Epidermal melanocyte (primary cell): Measurements from ENCODE around the gene PLEKHD1.

Experiments used
- DNase-seq: peaks from one replicate; pipeline ENCODE4 v3.0.0; 2011; ENCODE audit warnings: low spot score; ENCODE audit not compliant: insufficient read length

The PLEKHD1 gene

DNA sequence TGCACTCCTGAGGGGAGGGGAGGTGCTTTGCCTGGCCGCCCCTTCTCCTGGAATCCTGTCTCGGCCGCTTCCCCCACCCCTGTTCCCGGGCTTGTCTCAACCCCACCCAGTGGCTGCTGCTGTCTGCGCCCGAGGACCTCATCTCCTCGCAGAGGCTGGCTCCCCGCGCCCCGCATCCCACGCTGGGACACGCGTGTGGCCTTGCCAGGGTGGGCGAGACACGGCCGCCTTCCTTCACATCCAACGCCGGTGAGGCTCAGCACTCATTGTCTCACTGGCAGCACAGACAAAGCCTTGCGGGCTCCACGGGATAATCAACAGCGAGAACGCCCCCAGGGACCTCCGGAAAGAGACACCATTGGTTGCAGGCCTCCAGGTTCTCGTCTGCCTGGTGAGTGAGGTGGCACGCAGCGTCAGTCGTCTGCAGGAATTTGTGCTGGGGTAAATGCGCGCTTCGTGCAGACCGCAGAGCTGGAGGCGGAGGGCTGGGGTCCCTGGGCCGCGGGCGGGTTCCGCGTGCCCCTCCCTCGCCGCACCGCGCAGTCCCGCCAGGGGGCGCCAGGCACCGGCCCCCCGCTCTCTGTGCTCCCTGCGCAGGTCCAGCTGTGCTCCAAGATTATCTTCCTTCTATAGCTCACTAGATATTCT, 63.3 kb downstream of the PLEKHD1 start:
- DNase-seq, result no peak

DNA sequence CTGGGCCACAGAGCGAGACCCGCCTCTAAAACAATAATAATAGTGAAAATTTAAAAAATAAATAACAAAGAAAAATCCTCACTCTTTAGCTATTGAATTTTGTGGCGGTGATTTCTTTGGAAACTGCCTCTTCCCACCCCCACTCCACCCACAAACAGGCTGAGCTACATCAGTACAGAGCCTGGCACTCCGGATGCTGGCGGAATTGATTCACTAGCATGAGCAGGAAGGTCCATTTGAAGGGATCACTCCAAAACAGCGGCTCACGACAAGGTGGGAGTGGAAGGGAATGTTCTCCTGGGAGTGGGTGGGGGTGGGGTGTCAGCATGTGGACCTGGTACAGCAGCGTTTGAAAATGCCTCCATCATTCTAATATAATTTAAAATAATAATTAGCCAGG, 64.0 kb downstream of the PLEKHD1 start:
- DNase-seq, result no peak

DNA sequence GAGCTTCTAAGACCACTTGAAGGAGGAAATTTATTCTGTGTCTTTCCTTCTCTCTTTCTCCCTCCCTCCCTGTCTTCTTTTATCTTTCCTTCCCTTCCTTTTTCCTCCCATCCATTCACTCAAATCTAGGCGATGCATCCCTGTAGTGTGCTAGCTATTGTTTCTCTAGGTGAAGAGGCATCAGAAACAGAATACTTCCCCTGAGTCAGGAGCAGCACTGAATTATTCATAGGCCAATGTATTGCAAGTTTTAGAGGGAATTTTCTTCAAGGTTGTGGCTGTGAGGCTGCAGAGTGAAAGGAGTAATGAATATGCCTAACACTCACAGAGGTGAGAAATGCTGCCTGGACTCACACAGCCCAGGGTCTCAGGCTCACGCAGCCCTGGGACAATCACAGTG, 67.0 kb downstream of the PLEKHD1 start:
- no peak for DNase-seq

DNA sequence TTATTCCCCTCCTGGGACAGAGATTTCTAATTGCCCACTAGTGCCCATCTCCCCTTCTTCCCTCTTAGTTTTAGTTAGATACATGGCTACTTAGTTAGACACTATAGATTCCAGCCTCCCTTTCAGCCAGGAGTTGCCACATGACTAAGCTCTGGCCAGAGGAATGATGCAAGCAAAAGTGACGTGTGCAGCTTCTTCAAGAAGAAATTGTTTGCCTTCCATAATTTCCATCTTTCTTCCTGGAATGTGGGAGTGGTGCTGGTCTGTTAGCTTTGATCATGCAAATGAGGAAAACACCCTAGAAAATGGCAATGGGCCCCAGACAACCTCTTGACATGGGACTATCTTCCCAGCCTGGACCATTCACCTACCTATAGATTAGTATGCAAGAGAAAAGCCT, 68.7 kb downstream of the PLEKHD1 start:
- DNase-seq, result no peak

DNA sequence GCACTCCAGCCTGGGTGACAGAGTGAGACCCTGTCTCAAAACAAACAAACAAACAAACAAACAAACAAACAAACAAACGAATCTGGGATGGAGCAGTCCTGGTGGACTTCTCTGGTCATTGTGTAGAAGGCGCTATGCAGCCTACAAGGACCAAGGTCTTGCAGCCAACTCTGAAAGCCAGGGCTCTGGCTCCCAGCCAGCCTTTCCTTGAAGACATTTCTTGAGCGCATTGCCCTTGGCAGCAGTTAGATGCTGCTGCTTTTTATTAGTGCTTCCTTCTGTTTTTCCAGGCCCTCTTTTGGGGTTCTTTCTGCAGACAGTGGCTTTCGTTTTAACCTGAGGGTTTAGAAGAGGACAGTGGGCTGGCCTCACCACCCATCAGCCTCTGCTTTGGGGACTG, 70.0 kb downstream of the PLEKHD1 start:
- DNase-seq, result no peak

DNA sequence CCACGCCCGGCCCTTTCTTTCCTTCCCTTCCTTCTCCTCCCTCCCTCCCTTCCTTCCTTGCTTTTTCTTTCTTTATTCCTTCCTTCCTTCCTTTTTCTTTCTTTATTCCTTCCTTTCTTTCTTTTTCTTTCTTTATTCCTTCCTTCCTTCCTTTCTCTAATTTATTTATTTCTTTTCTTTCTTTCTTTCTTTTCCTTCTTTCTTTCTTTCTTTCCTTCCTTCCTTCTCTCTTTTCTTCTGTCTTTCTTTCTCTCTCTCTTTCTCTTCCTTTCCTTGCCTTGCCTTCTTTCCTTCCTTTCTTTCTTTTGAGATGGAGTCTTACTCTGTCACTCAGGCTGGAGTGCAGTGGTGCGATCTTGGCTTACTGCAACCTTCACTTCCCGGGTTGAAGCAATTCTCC, 74.2 kb downstream of the PLEKHD1 start:
- no peak for DNase-seq

DNA sequence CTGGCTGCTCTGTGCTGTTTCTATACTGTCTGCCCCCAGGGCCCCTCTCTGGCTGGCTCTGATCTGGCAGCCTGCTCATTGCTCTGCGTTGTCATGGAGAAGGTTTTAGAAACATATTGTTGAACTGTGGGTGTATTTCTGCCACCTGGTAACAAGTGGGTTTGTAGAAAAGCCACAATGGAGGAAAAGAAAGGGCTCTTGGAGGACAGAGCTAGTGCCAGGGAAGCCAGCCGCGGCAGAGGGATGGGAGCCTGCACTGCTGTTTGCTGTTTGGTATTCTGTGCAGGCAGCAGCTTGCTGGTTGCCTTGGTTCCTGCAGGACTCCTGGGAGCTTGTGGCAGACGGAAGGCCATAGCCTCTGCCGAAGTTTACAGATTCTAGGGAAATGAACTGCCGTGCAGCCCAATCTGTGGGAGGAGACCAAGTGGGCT, 75.1 kb downstream of the PLEKHD1 start:
- DNase-seq, result no peak

DNA sequence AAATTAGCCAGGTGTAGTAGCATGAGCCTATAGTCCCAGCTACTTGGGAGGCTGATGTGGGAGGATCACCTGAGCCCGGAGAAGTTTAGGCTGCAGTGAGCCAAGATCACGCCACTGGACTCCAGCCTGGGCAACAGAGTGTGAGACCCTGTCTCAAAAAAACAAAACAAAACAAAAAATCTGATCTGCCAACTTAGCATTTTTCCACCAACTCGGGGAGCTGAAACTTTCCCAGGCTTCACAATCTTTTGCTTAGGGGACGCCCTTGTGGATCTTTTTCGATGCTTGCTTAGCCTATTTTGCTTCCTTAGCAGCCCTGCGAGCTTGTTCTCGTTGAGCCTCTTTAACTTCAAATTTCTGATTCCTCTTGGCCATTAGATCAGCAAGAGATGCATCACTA, 76.3 kb downstream of the PLEKHD1 start:
- no peak for DNase-seq

DNA sequence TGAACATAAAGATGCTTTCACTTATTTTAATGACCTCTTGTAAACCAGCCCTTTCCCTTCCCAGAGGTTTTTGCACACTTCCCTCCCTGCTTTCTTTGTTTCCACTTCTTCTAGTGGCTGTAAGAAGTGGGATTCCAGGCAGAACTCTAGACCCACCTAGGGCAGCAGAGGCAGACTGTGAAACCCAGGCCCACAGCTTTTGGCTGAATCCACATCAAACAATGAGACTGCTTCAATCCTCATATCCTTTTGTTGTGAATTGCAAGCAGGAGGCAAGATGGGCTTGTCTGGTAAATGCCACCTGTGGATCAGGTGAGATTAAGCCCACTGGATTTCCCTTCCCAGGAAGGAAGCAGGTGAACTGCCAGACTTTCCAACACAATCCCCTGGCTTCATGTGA, 77.4 kb downstream of the PLEKHD1 start:
- no peak for DNase-seq

DNA sequence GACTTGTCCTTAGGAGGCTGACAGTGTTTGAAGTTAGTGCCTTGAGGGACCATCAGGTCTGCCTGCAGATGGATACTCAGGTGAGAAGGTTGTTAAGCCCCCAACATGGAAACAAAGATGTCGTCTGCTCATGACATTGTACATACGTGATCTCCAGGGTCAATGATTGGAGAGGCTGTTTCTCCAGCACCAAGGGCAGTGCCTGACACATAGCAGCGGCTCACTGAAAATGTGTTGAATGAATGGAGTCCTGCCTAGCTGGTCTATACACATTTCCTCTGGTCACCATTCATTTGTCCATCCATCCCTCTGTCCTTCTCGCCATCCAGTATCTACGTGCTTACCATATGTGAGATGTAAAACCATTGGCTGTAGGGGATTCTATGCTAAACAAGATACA, 83.0 kb downstream of the PLEKHD1 start:
- DNase-seq, result no peak

DNA sequence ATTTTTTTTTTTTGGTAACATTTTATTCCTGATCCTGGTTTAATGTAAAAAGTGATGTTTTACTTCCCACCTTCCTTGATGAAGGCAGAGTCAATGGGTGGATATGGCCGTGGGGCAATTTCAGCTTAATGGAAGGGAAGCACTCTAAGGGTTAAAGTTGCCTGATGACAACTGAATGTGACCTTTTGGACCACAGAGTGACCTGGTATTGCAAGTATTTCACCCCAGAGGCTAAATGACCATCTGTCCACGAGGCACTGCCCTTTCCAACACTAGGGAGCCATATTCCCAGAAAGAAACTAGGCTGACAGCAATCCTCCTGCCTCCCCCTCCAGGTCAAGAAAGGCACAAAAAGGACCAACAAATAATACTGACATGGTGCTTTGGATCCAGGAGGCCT, 85.3 kb downstream of the PLEKHD1 start:
- DNase-seq, result no peak

DNA sequence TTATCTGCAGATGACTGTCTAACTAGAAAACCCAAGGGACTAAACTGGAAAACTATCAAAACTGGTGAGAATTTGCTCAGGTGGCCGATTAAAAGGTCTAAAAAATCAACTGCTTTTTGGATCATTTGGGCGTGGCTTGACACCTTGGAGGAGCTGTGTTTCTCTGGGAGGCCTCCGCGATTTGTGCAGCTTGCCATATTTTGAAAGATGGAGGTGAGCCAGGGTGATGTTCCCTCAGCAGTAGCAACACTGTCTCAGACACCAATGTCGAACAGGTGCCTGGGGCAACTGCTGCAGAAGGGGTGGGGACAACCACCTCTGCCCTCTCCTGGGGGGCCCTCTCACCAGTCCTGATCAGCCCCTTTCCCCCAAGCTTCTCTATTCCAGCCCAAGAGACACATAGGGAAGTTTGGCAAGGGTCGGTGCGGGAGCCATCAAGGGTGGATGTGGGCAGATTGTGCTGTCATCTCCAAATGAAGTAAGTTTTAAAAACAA, 86.4 kb downstream of the PLEKHD1 start:
- no peak for DNase-seq

DNA sequence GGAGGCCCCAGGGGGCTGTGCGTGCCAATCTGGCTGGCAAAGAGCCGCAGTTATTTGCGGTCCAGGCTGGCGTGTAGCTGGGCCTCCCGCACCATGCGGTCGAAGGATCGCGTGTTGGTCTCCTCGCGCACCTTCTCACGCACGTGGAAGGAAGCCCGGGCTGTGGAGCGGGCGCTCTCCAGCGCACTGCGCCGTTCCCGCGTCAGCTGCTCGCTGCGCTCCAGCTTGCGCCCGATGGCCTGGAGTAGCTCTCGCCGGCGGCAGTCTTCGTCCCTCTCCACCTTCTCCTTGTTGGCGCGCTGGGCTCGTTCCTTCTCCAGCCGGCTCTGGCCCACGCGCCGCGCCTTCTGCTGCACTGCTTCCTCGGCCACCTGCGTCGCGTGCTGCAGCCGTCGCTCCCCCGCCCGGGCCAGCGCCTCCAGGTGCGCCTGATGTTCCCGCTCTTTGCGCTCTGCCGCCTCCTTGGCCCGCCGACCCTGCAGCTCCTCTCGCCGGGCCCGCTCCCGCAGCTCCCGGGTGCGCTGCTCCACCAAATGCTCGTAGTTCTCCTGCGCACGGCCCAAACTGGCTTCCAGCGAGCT, 87.0 kb downstream of the PLEKHD1 start:
- no peak for DNase-seq

DNA sequence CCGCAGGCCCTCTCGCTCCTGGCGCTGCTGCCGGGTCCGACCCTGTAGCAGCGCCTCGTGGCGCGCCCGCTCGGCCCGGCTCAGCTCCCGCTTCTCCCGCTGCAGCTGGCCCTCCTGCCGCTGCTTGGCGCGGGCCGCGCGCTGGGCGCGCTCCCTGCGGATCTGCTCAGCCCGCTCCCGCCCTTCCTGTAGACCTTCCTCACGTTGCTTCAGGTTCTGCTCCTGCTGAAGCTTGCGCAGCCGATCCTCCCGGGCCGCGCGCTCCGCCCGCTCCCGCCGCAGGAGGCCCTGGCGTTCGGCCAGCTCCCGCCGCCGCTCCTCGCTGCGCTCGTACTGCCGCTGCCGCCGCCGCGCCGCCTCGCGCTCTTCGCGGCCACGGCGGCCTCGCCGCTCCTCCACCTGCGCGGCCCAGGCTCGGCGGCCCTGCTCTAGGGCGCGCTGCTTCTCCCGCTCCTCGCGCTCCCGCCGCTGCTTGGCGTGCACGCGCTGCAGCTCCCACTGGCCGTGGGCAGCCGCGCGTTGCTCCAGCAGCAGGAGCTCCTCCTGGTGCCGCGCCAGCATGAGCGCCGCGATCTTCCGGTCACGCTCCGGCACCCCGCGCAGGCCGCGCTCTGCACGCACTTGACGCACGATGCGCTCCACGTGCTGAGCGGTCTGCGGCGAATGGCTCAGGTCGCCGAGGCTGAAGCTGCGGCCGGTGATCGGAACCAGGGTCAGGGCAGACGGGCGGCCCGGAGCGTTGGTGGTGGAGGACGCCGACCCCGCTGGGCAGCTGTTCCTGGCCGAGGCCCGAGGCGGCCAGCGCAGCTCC, 87.7 kb downstream of the PLEKHD1 start:
- DNase-seq, result no peak

DNA sequence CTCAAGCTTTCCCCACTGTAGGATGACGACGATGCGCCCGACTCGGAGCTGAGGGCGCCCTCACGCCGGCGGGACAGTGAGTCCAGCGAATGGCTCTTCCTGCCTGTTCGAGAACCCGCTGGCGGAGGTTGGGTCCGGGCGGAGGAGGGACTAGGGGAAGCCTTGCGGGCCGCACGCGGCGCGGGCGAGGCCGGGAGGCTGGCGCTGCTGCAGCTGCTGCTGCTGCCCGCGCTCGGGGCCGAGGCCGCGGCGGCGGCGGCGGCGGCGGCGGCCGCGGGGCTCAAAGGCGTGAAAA, 88.3 kb downstream of the PLEKHD1 start:
- no peak for DNase-seq

DNA sequence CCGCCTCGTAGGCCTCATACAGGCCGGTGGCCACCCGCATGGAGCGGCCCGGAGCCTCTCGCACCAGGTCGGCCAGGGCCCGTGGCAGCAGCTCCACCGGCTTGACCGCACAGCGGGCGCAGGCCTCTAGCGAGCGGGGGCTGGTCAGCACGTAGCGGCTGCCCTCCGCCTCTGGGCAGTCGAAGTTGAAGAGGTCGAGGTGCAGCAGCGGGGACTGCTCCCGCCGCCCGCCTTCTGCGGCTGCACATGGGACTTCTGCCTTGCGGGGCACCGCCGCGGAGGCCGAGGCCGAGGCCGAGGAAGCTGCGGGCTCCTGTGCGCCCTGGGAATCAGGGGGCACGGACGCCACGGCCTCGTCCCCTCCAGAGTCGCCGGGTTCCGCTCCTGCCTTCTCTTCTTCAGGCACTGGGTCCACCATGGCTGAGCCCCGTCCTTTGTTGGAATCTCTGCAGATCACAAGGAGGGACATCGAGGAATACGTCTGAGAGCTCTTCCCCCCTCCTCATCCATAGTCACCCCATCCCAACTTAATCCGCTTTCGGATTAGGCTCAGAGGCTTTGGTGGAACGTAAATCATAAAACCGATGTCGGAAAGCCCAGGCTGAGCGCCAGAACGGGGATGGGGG, 88.8 kb downstream of the PLEKHD1 start:
- no peak for DNase-seq

DNA sequence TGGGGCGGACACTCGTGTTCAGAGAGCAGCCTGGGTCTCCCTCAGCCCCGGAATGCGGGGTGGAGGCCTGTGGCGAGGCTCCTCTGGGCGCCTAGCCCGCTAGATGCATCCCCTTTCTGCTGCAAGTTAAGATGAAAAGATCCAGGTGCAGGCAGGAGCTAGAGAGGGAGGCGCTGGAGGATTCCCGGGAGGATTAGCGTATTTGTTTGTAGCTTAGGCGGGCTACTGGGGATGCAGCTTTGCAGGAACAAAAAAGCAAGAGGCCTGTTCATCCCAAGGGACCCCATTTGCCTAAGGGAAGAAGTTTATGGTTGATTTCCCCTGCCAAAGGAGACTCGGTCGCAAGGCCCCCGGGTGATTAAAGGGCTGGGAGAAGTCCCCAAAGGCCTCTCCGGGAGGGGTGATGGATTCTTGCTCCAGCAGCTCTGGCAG, 89.3 kb downstream of the PLEKHD1 start:
- DNase-seq, result no peak

DNA sequence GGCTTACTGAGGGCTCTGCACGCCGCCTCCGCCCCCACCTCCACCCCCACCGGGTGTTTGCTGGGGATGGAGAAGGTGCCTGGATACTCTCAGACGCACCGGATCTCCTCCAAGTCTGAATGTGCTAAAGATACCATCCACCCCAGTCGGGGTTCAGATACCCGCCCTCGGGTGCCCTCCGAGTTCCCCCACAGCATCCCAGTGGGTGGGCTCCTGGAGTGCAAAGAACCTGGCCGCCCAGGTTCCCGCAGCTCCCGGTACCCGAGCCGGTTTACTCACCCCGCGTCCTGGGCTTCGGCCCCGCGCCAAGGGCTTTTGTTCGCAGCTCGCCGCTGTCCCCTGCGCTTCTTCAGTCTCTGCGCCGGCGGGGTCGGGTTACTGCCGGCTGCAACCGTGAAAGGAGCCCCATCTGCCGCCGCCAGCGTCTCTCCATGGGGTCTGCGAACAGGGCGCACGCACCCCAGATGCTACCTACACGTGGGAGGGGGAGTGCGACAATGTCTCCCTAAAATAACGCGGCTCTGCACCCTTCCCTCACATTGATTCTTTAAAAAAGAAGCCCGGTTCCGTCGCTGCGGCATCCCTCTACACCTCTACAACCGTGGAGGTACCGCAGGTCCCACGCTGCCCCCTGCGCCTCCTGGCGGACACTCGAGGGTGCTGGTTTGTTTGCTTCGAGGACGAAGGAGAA, 89.9 kb downstream of the PLEKHD1 start, which contains the start of gene CCDC177:
Gene CCDC177, minus strand, starts transcription at position 609 of the 691 bp plus-strand sequence. CDS start 1,249 bp downstream, outside the sequence.
- peak; percentile 55 for DNase-seq

DNA sequence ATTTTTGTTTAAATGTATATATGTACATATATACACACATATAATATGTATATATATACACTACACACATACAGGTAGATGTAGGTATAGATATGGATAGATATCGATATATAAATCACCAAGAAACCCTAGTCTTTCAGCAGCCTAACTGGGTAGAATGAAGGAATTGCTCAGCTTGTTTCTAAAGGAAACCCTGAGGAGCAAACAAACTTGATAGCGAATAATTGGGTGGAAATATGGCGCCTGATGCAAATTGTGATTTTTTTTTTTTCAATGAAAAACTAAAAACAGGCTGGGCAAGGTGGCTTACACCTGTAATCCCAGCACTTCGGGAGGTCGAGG, 90.4 kb downstream of the PLEKHD1 start:
- no peak for DNase-seq

DNA sequence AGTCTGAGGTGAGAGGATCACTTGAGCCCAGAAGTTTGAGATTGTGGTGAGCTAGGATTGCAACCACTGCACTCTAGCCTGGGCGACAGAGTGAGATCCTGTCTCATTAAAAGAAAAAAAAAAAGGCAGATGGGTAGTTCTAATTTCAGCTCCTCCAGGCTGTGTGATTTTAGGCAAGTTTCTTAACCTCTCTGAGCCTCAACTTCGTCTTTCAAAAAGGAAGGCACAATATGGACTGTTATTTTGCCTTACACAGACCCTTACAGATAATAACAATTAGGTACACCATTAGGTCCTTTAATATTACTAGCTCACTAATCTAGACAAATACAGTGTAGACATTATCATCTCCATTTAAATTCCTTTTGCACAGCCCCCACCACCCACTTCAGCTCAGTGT, 94.9 kb downstream of the PLEKHD1 start:
- no peak for DNase-seq

DNA sequence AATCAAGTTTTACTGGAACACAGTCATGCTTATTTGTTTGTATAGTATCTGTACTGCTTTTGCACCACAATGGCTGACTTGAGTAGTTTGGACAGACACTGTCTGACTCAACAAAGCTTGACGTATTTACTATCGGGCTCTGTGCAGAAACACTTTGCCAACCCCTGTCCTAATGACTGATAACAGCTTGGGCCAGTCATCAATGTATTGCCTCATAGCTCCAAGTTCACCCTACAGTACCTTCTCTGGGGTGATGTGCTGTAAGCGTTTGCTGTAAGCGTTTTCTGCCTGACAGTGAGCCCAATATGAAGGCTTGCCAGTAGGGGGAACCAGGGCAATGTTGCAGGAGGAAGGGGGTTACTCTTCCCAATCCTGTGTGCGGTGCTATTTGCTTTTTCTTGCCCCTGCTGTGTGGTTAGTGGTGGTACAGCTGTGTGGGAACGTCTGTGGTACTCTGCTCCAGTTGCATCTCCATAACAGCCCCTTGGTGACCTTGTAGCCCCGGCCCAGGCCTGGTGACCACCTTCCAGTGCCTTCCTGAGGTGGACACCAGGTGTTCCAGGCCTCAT, 95.6 kb downstream of the PLEKHD1 start:
- DNase-seq, result no peak
